Measurements from ENCODE around the gene THSD4.
A peak's percentile ranks its signal among the peaks of the same experiment; 100 is the strongest.

Gene THSD4

DNA sequence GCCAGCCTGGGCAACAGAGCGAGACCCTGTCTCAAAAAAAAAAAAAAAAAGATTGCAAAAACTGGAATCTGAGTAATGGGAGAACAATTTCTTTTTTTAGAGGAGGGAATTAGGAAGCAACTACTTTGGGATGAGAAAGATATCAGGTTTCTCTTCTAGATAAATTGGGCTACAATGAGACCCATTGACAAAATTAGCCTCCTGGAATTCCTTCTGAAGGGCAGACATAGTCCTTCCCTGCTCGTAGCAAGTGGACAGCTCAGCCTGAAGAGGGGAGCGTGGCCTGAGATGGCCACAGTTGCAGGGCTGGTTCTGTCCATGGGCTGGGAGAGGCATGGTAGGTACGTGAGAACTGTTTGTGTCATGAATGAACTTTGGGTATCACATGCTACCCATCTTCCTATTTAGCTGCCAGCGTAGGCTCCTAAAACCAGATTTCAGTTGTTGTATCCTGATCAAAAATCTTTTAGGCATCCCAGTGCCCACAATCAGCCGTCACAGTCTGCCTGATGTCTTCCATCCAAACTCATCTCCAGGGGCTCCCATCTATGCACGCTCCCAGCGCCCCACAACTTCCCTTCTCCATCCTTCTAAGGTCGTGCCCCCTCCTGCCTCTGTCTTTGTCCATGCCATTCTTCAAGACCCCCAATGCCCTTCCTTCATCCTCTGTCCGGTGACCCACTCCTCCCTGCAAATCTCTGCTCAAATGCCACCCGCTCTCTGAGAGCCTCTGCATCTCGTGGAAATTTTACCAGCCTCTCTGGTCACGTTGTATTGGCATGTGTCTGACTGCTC, 603.0 kb downstream of the THSD4 start:
- TF ChIP-seq, protein P1, sequence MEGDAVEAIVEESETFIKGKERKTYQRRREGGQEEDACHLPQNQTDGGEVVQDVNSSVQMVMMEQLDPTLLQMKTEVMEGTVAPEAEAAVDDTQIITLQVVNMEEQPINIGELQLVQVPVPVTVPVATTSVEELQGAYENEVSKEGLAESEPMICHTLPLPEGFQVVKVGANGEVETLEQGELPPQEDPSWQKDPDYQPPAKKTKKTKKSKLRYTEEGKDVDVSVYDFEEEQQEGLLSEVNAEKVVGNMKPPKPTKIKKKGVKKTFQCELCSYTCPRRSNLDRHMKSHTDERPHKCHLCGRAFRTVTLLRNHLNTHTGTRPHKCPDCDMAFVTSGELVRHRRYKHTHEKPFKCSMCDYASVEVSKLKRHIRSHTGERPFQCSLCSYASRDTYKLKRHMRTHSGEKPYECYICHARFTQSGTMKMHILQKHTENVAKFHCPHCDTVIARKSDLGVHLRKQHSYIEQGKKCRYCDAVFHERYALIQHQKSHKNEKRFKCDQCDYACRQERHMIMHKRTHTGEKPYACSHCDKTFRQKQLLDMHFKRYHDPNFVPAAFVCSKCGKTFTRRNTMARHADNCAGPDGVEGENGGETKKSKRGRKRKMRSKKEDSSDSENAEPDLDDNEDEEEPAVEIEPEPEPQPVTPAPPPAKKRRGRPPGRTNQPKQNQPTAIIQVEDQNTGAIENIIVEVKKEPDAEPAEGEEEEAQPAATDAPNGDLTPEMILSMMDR (IDR thresholded peaks at IDR 0.05): no peak

DNA sequence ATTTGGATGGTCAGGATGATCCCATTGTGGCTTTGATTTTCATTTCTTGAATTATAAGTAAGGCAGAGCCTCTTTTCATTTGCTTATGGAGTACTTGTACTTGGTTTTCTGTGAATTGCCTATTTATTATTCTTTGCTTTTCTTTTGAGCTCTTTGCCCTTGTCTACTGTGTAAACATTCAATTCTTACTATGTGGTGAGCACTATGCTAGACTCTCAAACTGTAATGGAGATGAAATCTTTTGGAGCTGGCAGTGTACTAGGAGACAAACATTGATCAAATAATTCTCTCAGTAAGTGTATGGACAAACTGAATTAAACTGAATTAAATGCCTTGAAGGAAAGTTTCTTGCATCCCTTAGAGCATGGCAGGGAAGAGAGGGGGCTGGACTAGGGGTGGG, 608.1 kb downstream of the THSD4 start:
- TF ChIP-seq, protein P1 (IDR thresholded peaks at IDR 0.05): no peak

DNA sequence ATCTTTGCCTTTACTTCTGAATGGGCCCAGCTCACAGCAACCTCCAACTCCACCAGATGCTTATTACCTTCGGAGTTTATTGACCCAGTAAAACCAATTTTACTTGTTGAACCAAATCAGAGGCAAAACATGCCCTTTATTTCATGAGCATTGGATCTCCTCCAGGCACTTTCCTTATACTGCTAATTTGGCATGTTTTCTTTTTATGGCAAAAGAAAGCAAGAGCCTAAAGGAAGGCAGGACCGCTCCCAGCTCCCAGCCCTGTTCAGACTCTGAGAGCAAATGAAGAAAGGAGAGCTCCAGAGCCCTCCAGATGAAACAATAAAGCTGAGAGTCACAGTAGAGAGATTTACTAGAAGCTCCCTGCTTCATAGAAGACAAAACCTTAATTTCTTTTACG, 613.6 kb downstream of the THSD4 start:
- TF ChIP-seq, protein P1 (IDR thresholded peaks at IDR 0.05): no peak

DNA sequence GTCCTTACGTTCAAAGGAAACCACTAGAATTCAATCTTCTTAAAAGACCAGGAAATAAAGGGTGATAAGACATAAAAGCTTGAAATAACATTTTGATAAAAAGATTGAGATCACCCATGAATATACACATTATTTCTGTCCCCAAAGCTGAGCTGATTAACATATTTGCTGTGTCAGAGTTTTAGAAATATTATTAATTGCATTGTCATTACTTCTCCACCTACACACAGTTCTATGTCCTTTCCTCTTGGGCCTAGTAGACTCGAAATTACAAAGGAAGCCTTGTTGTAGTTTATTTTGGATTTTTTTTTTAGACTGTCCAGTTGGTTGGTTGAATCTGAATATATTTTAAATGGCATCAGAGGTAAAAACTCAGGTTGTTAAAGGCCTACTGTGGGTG, 614.0 kb downstream of the THSD4 start:
- TF ChIP-seq, protein P1 (IDR thresholded peaks at IDR 0.05): no peak

DNA sequence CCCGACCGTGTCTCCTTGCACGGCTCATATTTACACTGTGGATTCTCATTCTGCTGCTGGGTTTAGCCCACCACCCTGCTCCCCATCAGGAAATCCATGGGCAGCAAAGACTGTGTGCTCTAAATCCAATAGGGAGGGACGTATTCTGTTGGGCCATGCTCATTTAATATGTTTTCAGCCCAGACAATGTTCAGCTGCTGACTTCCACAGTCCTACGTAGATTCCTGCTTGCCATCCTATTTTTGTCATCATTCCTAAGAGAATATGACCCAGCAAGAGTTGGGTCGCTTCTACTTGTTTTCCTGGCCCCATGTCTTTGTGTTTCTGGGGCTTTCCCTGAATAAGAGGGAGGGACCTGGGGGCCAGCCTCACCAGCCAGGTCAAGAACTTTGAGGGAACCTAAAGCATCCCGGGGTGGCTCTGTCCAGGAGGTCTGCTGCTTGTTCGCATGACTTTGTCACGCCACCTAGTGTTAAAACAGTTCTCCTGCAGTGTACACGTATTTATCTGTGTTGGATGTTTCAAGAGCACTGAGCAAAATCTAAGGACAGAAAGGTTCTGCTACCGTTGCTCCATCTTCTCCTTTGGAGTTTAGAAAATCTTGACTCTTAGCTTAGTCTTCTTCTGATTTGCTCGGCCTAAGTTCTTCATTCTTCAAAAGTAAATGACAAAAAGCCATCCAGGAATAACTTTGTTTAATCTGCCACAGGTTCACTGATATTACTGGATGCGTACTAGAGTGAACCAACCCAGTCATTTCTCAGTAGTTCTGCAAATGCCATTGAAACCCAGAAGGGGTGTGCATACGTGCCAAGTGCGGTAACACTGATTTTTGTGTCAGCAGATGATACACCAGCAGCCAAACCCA, 615.2 kb downstream of the THSD4 start:
- TF ChIP-seq, protein P1 (IDR thresholded peaks at IDR 0.05): peak; percentile 84

DNA sequence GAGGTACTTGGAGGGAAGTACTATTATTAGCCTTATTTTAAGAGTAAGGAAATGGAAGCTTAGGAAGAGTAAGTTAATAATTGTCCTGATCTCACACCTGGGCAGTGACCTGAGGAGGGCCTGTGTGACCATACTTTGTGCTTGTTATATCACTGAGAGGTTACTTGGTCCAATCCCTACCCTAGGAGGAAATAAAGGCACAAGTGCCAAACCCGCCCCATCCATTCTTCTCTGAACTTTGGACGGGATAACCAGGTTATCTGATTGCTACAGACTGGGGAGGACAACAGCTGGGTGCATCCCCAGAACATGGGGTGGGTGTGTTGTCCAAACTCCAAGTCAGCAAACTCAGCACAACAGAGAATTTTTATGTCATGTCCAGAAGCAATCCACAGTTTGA, 617.4 kb downstream of the THSD4 start:
- TF ChIP-seq, protein P1 (IDR thresholded peaks at IDR 0.05): no peak

DNA sequence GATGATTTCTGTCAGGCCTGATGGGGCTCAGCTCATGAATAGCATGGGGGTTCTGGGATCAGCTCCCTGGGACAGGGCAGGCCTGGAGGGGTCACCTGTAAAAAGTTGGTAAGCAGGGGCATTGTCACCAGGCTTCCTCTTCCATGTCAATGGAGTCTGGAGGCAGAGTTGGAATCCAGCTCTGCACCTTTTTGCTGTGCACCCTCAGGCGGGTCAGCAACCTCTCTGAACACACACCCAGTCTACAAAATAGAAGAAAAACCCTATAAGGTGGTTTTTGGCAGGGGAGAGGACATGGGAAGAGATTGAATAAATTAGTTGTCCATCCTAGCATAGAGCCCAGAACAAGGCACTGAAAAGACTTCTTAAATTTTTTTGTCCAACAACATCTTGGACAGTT, 617.9 kb downstream of the THSD4 start:
- TF ChIP-seq, protein P1 (IDR thresholded peaks at IDR 0.05): no peak

Data from LNCAP (cell line).